Panc1 (cell line): ENCODE measurements around the gene KIAA0232. TPM values are rescaled to one million over a fixed set of nuclear protein-coding genes. Genes with fewer than 3 reads are reported as not detected.

ENCODE experiments used
- ATAC-seq: fragments of 200-7000 bp; cut with Tn5 transposase; 2 replicates; pipeline ENCODE4 v1.9.1; 2020; ENCODE audit warnings: mild to moderate bottlenecking, moderate library complexity
- BruUV-seq: library from RNA; stranded (reverse); fragments of 400-500 nt; replicated peaks from 2 replicates; lab custom pipeline; 2021; lab: Mats Ljungman, UMichigan
- CTCF ChIA-PET: fragments of 300-600 bp; sonication (Branson Sonifier 250); formaldehyde crosslinking; loops from one replicate; lab custom pipeline; 2022; ENCODE audit warnings: antibody characterized with exemption; lab: Charles Lee
- POLR2A ChIA-PET: fragments of 300-600 bp; sonication (Branson Sonifier 250); formaldehyde crosslinking; loops from one replicate; lab custom pipeline; 2022; ENCODE audit warnings: antibody characterized with exemption; lab: Charles Lee
- DNase-seq: peaks from one replicate; pipeline ENCODE4 v3.0.0-alpha.2; 2010; ENCODE audit warnings: low read depth, low spot score
- H3K27ac ChIP-seq: 2 replicates; pipeline ENCODE4 v1.5.1; 2011; ENCODE audit warnings: mild to moderate bottlenecking, low read length, inconsistent platforms
- H3K27me3 ChIP-seq: fragments of 200-500 bp; sonication (Bioruptor generic); 2 replicates; pipeline ENCODE4 v1.6.0; 2014; ENCODE audit warnings: low read length, inconsistent platforms; ENCODE audit not compliant: control insufficient read depth, insufficient read depth
- H3K36me3 ChIP-seq: fragments of 200-500 bp; sonication (Bioruptor generic); 2 replicates; pipeline ENCODE4 v1.5.1; 2014; ENCODE audit warnings: inconsistent platforms, mild to moderate bottlenecking, low read length, moderate library complexity; ENCODE audit not compliant: control insufficient read depth, insufficient read depth
- H3K4me1 ChIP-seq: 2 replicates; pipeline ENCODE4 v1.5.1; 2011; ENCODE audit warnings: inconsistent platforms, mild to moderate bottlenecking, low read length, moderate library complexity; ENCODE audit not compliant: control insufficient read depth, insufficient read depth
- H3K4me3 ChIP-seq, 2 experiments: 2 replicates each; pipeline ENCODE4 v1.5.1; 2011 to 2012; ENCODE audit warnings: low read depth in 2 of 2, low read length in 2 of 2, mild to moderate bottlenecking in 2 of 2, inconsistent platforms in 1 of 2, moderate library complexity in 1 of 2
- H3K9me3 ChIP-seq: fragments of 200-500 bp; sonication (Bioruptor generic); 2 replicates; pipeline ENCODE4 v1.5.1; 2014; ENCODE audit warnings: low read depth, mild to moderate bottlenecking, inconsistent platforms, low read length, moderate library complexity; ENCODE audit not compliant: control insufficient read depth, insufficient read depth
- POLR2AphosphoS5 ChIP-seq: IDR thresholded peaks from 2 replicates; pipeline ENCODE4 v1.6.1; 2012; ENCODE audit warnings: mild to moderate bottlenecking, low read depth, low read length, moderate library complexity
- SIN3A ChIP-seq: IDR thresholded peaks from 2 replicates; pipeline ENCODE4 v1.6.1; 2012; ENCODE audit warnings: low read depth, mild to moderate bottlenecking, low read length, moderate library complexity, borderline replicate concordance; ENCODE audit not compliant: insufficient read depth
- TCF7L2 ChIP-seq: IDR thresholded peaks from 2 replicates; pipeline ENCODE4 v1.6.1; 2011; ENCODE audit warnings: mild to moderate bottlenecking, low read depth, low read length, inconsistent platforms
- in situ Hi-C: cut with HindIII; loops from 2 replicates; pipeline ENCODE4 v1.10.0; 2016; ENCODE audit warnings: low sequenced_read_pairs, low pct_unique_long_range_greater_than_20kb
- intact Hi-C: fragments of 100-400 bp; cut with micrococcal nuclease; formaldehyde crosslinking; loops from one replicate; pipeline ENCODE4 v1.10.0; 2022; ENCODE audit not compliant: unreplicated experiment
- total RNA-seq: library from RNA; stranded (reverse); gene quantifications from one replicate; pipeline ENCODE4 v1.2.1, GENCODE V29; 2021; ENCODE audit not compliant: unreplicated experiment
- TF ChIP-seq, protein P1 (sequence below), 2 experiments: IDR thresholded peaks; 2 replicates each; pipeline ENCODE4 v1.6.1; 2011 to 2012; ENCODE audit warnings: low read depth in 2 of 2, control low read depth in 1 of 2, low read length in 1 of 2, mild to moderate bottlenecking in 1 of 2, moderate library complexity in 1 of 2; ENCODE audit not compliant: insufficient read depth in 1 of 2
- TF ChIP-seq, protein P2 (sequence below): fragments of 450-650 bp; IDR thresholded peaks from 2 replicates; pipeline ENCODE4 v1.5.1; 2017; ENCODE audit warnings: mild to moderate bottlenecking

Gene KIAA0232
- total RNA-seq, 1 experiment from 2014 or later = 20.2 TPM

DNA sequence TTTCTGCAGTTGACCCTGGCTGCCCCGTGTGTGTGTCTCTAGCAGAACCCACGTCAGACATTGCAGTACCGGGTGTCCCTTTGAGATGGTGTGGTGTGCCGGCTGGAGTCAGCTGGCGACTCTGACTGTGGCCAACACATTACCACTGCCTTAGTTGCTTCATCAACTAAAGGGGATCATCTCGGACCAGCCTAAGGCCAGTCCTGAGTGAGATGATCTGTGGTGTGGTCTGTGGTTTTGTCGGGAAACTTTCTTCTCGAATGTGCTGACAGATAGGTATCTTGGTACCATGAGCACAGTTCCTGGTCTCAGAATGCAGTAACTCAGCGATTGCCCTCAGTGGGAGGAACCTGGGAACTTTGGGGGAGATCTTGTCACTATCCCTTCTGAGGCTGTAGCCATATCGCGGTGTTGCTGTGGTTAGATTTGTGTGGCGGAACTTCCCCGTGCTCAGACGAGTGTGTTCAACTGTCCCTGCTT is 142.9 kb downstream of the KIAA0232 start:
- no peaks in the 10 kb centered on the region for H3K27me3 ChIP-seq
- in situ Hi-C loops (no loop called here), intact Hi-C loops (no loop called here)
- no peak overlapping the region for H3K4me3 ChIP-seq
- no peaks in the 10 kb centered on the region for H3K9me3 ChIP-seq
- DNase-seq = no peak
- no peaks in the 10 kb centered on the region for H3K36me3 ChIP-seq
- POLR2A ChIA-PET = interaction anchor here (0.6 kb wide), 1 partner anchor 145 kb away, joined by 3 read pairs; no protein-coding TSS in a partner anchor
- peaks cover 2% of the 10 kb centered on the region; the same call in 1 of the 2 replicates for H3K4me1 ChIP-seq
- H3K27ac ChIP-seq = no peak overlapping the region
- no TSS peak for BruUV-seq
- ATAC-seq = no peak
- TF ChIP-seq TCF7L2 (no peak), POLR2AphosphoS5 (no peak), SIN3A (no peak)
- TF ChIP-seq, protein P1, sequence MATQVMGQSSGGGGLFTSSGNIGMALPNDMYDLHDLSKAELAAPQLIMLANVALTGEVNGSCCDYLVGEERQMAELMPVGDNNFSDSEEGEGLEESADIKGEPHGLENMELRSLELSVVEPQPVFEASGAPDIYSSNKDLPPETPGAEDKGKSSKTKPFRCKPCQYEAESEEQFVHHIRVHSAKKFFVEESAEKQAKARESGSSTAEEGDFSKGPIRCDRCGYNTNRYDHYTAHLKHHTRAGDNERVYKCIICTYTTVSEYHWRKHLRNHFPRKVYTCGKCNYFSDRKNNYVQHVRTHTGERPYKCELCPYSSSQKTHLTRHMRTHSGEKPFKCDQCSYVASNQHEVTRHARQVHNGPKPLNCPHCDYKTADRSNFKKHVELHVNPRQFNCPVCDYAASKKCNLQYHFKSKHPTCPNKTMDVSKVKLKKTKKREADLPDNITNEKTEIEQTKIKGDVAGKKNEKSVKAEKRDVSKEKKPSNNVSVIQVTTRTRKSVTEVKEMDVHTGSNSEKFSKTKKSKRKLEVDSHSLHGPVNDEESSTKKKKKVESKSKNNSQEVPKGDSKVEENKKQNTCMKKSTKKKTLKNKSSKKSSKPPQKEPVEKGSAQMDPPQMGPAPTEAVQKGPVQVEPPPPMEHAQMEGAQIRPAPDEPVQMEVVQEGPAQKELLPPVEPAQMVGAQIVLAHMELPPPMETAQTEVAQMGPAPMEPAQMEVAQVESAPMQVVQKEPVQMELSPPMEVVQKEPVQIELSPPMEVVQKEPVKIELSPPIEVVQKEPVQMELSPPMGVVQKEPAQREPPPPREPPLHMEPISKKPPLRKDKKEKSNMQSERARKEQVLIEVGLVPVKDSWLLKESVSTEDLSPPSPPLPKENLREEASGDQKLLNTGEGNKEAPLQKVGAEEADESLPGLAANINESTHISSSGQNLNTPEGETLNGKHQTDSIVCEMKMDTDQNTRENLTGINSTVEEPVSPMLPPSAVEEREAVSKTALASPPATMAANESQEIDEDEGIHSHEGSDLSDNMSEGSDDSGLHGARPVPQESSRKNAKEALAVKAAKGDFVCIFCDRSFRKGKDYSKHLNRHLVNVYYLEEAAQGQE (IDR thresholded peaks at IDR 0.05; ENCODE audit: insufficient read depth in 1 of 2, low read depth in 2 of 2, low read length in 1 of 2) = no peak
- TF ChIP-seq, protein P2, sequence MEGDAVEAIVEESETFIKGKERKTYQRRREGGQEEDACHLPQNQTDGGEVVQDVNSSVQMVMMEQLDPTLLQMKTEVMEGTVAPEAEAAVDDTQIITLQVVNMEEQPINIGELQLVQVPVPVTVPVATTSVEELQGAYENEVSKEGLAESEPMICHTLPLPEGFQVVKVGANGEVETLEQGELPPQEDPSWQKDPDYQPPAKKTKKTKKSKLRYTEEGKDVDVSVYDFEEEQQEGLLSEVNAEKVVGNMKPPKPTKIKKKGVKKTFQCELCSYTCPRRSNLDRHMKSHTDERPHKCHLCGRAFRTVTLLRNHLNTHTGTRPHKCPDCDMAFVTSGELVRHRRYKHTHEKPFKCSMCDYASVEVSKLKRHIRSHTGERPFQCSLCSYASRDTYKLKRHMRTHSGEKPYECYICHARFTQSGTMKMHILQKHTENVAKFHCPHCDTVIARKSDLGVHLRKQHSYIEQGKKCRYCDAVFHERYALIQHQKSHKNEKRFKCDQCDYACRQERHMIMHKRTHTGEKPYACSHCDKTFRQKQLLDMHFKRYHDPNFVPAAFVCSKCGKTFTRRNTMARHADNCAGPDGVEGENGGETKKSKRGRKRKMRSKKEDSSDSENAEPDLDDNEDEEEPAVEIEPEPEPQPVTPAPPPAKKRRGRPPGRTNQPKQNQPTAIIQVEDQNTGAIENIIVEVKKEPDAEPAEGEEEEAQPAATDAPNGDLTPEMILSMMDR = no peak
- CTCF ChIA-PET = no interaction called here

DNA sequence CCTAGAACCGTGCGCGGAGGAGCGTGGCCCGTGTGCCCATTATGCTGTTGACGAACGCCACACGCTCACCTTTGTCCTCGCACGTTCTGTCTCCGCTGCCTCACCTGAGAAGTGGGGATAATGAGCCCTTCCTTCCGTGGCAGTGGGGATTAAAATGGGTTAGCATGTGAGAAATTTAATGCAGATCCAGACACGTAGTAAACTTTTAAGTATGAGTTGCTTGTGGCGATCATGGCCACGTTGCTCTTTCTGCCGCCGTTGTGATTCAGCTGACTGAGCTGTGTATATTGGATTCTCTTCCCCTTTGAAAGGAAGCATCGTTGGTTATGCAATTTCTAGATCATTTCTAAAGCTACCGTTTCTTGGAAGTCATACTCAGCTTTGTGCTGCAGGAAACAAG is 143.6 kb downstream of the KIAA0232 start:
- Histone ChIP-seq H3K4me3 (no peak overlapping the region), H3K4me1 (peaks cover 2% of the 10 kb centered on the region; the same call in 1 of the 2 replicates), H3K27ac (no peak overlapping the region), H3K27me3 (no peaks in the 10 kb centered on the region), H3K9me3 (no peaks in the 10 kb centered on the region), H3K36me3 (no peaks in the 10 kb centered on the region)
- CTCF ChIA-PET = no interaction called here
- no peak for TF ChIP-seq POLR2AphosphoS5
- no peak for TF ChIP-seq TCF7L2
- TF ChIP-seq, protein P2 = no peak
- TF ChIP-seq, protein P1 (IDR thresholded peaks at IDR 0.05; ENCODE audit: insufficient read depth in 1 of 2, low read depth in 2 of 2, low read length in 1 of 2) = no peak
- no peak for TF ChIP-seq SIN3A
- DNase-seq (no peak), ATAC-seq (no peak)
- in situ Hi-C loops (no loop called here), intact Hi-C loops (no loop called here)
- no TSS peak for BruUV-seq
- POLR2A ChIA-PET = interaction anchor here (0.6 kb wide), 1 partner anchor 146 kb away, joined by 3 read pairs; no protein-coding TSS in a partner anchor
